Skeletal muscle satellite cell (primary cell): ENCODE data around the gene C14orf180. TPM values are rescaled to one million over a fixed set of nuclear protein-coding genes. Genes with fewer than 3 reads are reported as not detected.

Experiments
- H3K27me3 ChIP-seq: 2 replicates; pipeline ENCODE4 v1.7.0; 2013; ENCODE audit warnings: low read length; ENCODE audit not compliant: control insufficient read depth, insufficient read depth
- H3K36me3 ChIP-seq: 2 replicates; pipeline ENCODE4 v1.7.0; 2013; ENCODE audit warnings: mild to moderate bottlenecking, control low read depth, low read length; ENCODE audit not compliant: insufficient read depth
- H3K4me1 ChIP-seq: 2 replicates; pipeline ENCODE4 v1.7.0; 2013; ENCODE audit warnings: low read length; ENCODE audit not compliant: control insufficient read depth, insufficient read depth
- H3K4me2 ChIP-seq: 2 replicates; pipeline ENCODE4 v1.7.0; 2013; ENCODE audit warnings: mild to moderate bottlenecking, low read length
- H3K4me3 ChIP-seq: 2 replicates; pipeline ENCODE4 v1.7.0; 2013; ENCODE audit warnings: low read length
- H3K9ac ChIP-seq: 2 replicates; pipeline ENCODE4 v1.7.0; 2013; ENCODE audit warnings: mild to moderate bottlenecking, low read depth, low read length, moderate library complexity
- H3K9me3 ChIP-seq: replicated peaks from 2 replicates; pipeline ENCODE4 v1.7.0; 2013; ENCODE audit warnings: mild to moderate bottlenecking, control low read depth, low read length
- total RNA-seq: library from RNA; depleted of rRNA; stranded (reverse); fragments of >200 nt; gene quantifications from 2 replicates; pipeline ENCODE4 v1.2.3, GENCODE V29; 2012; rRNA removed

Gene C14orf180
- total RNA-seq: not detected in 2 replicates

DNA sequence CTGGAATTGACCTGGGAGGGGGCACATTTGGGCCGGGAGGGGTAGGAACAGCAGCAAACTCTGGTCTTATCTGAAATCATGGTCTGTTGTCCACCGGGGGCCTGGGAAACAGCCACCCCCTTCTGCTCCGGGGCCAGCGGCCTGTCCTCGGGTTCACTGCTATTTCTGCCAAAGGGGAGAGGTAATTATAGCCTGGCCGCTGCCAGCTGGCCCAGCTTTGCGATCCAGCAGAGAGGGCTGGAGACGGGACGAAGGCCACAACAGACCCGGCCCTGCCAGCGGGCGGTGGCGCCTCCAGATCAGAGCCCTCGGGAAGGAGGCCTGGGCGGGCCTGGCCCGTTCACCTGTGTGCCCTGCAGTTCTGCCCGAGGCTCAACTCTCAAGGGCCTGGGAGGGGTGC, at the start of gene C14orf180:
Gene C14orf180 (plus strand): TSS at position 258 of the 400 bp plus-strand sequence. CDS start 6,667 bp downstream, outside the sequence.
- peaks cover 80% of the 10 kb centered on the region for H3K27me3 ChIP-seq
- H3K36me3 ChIP-seq: no peaks in the 10 kb centered on the region
- no peak within 1 kb of the TSS for H3K4me2 ChIP-seq
- no peaks in the 10 kb centered on the region for H3K4me1 ChIP-seq
- H3K9ac ChIP-seq: no peak within 1 kb of the TSS
- H3K4me3 ChIP-seq: no peak within 1 kb of the TSS
- H3K9me3 ChIP-seq: no peaks in the 10 kb centered on the region

DNA sequence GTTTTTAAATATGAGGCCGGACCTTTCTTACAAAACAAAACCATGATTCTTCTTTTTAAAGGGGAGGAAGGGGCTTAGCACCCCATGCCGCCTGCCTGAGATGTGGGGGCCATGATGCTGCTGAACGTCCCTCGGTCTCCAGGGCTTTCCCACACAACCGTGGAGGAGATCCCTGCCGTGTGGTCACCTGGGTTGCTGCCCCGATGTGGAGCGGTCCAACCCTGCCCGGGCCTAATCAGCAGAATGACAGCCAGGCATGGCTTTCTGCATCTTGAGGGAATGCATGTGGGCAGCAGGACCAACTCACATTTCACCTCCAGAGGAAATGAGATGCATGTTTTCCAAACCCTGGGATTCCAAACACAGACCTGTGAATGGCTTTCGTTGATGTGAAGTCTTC, 48.9 kb upstream of the C14orf180 start:
- H3K9ac ChIP-seq: no peak overlapping the region
- no peaks in the 10 kb centered on the region for H3K36me3 ChIP-seq
- no peaks in the 10 kb centered on the region for H3K27me3 ChIP-seq
- H3K4me2 ChIP-seq: no peak overlapping the region
- no peaks in the 10 kb centered on the region for H3K4me1 ChIP-seq
- no peak overlapping the region for H3K4me3 ChIP-seq
- no peaks in the 10 kb centered on the region for H3K9me3 ChIP-seq

DNA sequence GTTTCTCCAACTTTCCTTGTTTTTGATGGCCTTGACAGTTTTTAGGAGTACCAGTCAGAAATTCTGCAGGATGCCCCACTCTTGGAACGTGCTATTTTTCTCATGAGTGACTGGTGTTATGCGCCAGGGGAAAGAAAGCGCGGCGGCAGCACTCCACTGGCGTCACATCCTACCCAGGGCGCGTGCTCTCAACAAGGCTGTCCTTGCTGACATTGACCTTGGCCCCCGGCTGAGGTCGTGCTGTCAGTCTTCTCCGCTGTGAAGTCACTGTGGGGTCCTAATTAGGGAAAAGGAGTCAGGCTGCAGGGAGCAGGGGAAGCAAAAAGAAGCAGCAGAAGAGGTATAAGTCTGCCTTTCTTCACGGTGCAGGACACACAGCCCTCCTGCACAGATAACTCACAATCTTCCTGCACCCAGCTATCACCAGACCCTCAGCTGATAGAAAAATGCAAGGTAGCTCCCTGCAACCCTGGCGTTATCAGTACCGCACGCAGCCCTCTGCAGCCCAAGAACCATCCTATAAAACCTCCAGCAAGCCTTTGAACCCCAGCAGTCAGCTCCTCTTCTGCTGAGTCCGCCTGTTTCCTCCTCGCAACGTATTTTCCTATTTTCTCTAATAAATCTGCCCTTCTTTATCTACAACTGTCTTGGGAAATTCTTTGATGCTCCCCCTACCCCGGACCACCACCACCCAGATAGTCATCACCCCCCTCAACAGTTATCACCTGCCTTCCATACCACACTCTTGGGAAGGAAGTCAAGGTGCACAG, 48.0 kb upstream of the C14orf180 start:
- H3K4me1 ChIP-seq: no peaks in the 10 kb centered on the region
- no peaks in the 10 kb centered on the region for H3K27me3 ChIP-seq
- H3K4me3 ChIP-seq: no peak overlapping the region

DNA sequence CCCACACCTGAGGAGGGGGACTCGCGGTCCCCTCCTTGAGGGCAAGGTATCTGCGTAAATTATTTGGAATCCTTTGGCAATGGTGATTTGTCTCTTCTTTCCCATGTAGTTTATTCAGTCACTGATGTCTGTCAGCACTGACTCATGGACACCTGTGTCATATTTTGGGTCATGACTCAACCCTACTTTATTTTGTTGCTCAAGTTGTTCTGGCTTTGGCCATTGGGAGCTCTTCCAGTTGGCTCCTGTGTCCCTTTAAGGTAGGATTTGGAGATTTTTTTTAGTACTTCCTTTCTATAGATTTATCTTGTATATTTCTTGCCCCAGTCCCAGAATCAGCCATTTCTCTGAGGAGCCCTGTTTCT, 47.4 kb upstream of the C14orf180 start:
- H3K4me3 ChIP-seq: no peak overlapping the region
- no peaks in the 10 kb centered on the region for H3K36me3 ChIP-seq
- no peaks in the 10 kb centered on the region for H3K4me1 ChIP-seq
- H3K27me3 ChIP-seq: no peaks in the 10 kb centered on the region
- H3K4me2 ChIP-seq: no peak overlapping the region
- H3K9me3 ChIP-seq: no peaks in the 10 kb centered on the region
- no peak overlapping the region for H3K9ac ChIP-seq

More for the DNA sequence above, 48.0 kb upstream of the C14orf180 start:
- Histone ChIP-seq H3K9me3 (no peaks in the 10 kb centered on the region), H3K9ac (no peak overlapping the region), H3K36me3 (no peaks in the 10 kb centered on the region), H3K4me2 (no peak overlapping the region)

DNA sequence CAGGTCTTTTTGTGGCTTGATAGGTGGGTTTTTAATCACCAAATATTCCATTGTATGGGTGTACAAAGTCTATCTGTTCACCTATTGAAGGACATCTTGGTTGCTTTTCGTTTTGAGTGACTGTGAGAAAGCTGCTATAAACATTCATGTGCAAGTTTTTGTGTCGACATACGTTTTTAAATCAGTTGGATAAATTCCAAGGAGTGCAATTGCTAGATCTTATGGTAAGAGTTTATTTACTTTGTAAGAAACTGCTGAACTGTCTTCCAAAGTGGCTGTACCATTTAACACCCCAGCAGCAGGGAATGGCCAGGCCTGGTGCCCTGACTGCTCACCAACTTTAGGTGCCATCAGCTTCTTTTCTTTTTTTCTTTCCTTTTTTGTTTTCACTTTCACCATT, 45.5 kb upstream of the C14orf180 start:
- H3K4me3 ChIP-seq: no peak overlapping the region
- no peaks in the 10 kb centered on the region for H3K9me3 ChIP-seq
- H3K4me1 ChIP-seq: no peaks in the 10 kb centered on the region
- H3K4me2 ChIP-seq: no peak overlapping the region
- H3K9ac ChIP-seq: no peak overlapping the region
- H3K27me3 ChIP-seq: no peaks in the 10 kb centered on the region
- no peaks in the 10 kb centered on the region for H3K36me3 ChIP-seq

DNA sequence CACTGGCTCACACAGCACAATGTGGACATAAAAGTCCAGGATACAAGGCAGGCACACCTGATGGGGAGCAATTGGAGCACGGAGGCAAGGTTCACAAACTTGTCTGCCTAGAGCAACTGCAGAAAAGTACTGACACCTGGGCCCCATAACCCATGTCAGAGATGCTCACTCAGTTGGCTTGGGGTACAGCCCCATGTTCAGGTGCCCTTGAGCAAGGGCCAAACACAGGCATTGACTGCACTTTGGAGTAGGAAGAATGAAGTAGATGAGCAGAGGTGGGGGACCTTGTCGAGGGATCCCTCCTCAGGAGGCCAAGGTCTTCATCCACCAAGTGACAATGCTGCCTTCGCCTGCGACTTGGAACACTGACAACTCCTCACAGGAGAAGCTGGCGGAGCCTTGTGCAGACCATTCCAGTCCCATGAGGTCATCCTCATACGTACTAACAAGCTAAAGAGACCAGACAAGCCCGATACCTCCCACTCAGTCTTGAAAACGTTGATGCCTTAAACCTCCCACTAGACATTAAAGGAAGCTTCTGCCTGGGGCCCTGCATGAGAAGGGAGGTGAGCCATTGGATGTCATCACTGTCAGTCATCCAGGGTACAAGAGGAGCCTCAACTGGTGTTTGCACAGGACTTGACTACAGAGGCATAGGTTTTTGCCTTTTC, 42.5 kb upstream of the C14orf180 start:
- Histone ChIP-seq H3K4me1 (no peaks in the 10 kb centered on the region), H3K36me3 (no peaks in the 10 kb centered on the region), H3K4me3 (no peak overlapping the region), H3K27me3 (peaks cover 3% of the 10 kb centered on the region), H3K9ac (no peak overlapping the region), H3K4me2 (no peak overlapping the region), H3K9me3 (no peaks in the 10 kb centered on the region)

DNA sequence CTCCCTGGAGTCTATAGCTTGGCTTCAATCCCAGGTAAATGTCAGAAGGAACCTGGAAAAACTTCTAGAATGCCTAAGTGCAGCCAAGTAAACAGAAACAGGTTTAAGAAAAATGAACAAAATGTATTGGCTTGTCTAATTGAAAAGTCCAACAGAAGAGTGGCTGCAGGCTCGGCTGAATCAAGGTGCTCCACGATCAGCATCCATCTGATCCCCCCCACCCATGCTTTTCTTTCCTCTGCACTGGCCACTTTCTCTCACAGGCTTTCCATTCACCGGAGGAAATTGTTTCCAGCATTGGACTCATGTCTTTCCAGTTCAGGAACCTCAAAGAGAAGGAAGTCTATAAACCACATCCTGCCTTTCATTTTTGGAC, 42.0 kb upstream of the C14orf180 start:
- Histone ChIP-seq H3K4me3 (no peak overlapping the region), H3K4me2 (no peak overlapping the region), H3K4me1 (no peaks in the 10 kb centered on the region), H3K9me3 (no peaks in the 10 kb centered on the region), H3K27me3 (peaks cover 8% of the 10 kb centered on the region), H3K9ac (no peak overlapping the region), H3K36me3 (no peaks in the 10 kb centered on the region)

DNA sequence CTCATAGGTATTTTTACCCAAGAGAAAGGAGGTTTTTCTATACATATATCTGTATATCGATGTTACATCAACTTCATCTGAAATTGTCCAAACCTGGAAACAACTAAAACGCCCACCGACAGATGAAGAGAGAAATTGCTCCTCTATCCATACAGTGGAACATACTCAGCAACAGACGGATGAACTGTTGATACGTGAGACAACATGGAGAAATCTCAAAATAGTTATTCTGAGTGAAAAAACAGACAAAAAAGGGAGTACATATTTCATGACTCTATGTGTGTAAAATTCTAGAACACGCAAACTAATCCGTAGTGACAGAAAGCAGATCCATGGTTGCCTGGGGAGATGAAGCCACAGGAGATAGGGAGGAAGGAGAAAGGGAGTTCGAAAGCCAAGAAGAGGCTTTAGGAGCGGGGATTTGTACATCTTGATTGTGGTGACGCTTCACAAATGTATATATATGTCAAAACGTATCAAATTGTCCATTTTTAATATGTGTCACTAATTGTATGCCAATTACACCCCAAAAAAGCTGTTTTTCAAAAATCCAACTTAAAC, 37.6 kb upstream of the C14orf180 start:
- Histone ChIP-seq H3K4me1 (no peaks in the 10 kb centered on the region), H3K4me3 (no peak overlapping the region), H3K36me3 (no peaks in the 10 kb centered on the region), H3K9ac (no peak overlapping the region), H3K9me3 (no peaks in the 10 kb centered on the region), H3K27me3 (peaks cover 41% of the 10 kb centered on the region), H3K4me2 (no peak overlapping the region)

DNA sequence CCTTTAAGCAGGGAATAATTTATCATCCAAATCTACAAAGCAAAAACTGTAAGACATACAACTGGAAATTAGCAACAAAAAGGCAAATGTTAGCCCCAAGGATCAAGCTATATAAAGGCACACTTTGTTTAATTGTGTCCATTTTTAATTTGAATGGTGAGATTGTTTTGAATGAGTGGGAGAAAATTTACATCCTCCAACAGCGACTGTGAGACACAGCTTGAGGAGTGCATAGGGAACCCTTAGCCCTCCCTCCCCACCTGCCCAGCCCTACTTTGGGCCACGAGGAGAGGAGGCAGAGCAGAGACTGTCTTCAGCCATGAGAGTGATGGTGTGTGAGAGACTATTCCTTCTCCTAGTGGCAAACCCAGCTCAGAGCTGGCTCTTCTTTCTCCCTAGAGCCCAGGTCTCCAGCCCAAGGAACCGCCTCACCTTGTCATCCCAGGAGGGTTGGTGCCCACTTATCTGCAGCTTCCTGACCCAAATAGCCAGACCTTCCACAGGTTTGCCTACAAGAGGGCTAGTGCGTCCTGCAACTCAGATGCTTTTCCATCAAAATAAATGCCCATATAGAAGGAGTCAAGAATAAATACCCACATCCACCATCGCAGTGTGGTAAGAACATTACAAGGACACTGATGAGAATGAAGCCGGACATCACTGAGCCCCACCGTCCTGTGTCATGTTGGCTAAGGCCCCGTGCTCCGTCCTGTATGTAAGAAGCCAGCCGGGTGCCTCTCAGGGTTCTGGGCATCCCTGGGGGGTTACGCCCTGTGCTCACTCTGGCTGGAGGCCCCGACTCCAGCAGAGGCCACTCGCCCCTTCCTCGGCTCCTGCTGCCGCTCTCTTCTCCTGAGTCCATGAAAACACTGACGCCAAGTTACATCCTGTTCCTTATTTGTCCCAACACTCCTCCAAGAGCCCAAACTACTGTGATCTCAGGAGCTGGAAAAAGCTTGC, 36.4 kb upstream of the C14orf180 start:
- H3K4me1 ChIP-seq: no peaks in the 10 kb centered on the region
- H3K9ac ChIP-seq: no peak overlapping the region
- H3K4me2 ChIP-seq: no peak overlapping the region
- no peak overlapping the region for H3K4me3 ChIP-seq
- H3K27me3 ChIP-seq: peaks cover 44% of the 10 kb centered on the region
- no peaks in the 10 kb centered on the region for H3K36me3 ChIP-seq
- H3K9me3 ChIP-seq: no peaks in the 10 kb centered on the region

DNA sequence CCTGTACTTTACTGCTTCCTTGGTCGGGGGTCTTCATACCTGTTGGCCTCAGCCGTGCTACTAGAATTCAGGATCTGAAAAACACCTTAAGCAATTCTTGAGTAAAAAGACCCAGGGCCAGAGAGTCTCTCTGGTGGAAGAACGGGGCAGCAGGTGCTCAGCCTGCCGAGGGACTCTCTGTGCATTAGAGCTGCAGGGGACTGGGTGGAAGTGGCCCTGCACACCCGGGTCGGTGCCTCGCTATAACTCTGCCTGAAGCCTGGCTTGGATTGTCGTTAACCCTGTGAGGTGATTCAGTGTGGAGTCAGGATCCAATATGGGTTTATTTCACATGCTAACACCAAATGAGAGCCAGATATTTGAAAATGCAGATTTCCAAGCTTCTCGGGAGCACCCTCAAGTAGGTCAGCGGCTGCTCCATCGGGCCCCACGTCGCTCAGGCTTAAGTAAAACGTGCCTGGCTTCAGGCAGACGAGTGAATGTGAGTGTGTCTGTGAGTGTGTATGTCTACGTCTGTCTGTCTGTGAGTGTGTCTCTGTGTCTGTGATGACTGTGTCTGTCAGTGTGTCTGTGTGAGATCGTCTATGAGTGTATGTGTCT, 35.1 kb upstream of the C14orf180 start:
- H3K4me1 ChIP-seq: no peaks in the 10 kb centered on the region
- H3K4me2 ChIP-seq: no peak overlapping the region
- no peak overlapping the region for H3K9ac ChIP-seq
- H3K4me3 ChIP-seq: no peak overlapping the region
- peaks cover 44% of the 10 kb centered on the region for H3K27me3 ChIP-seq
- no peaks in the 10 kb centered on the region for H3K9me3 ChIP-seq
- no peaks in the 10 kb centered on the region for H3K36me3 ChIP-seq
